Stimulated activated CD8-positive, alpha-beta memory T cell treated with anti-CD3 and anti-CD28 coated beads, Interleukin-2, amount 100 ng/mL, for 48 hours (primary cell): ENCODE results near the gene SCNN1A.

Experiments used
- DNase-seq, 2 donors: peaks; one replicate each; pipeline ENCODE4 v3.0.0-alpha.2; 2020; ENCODE audit warnings: low read depth in 2 of 2

The SCNN1A gene

GRCh38 chr12:6384499-6385436, 9.4 kb upstream of the SCNN1A start:
- no peak for DNase-seq

GRCh38 chr12:6383572-6384498, 8.5 kb upstream of the SCNN1A start, which contains the start of gene LTBR:
Gene LTBR, plus strand, starts transcription at chr12:6384162. Its CDS starts 197 bp downstream, at chr12:6384359.
- DNase-seq: no peak

GRCh38 chr12:6382982-6383381, 7.6 kb upstream of the SCNN1A start:
- no peak for DNase-seq

GRCh38 chr12:6382371-6382770, 7.0 kb upstream of the SCNN1A start:
- DNase-seq: no peak

DNA sequence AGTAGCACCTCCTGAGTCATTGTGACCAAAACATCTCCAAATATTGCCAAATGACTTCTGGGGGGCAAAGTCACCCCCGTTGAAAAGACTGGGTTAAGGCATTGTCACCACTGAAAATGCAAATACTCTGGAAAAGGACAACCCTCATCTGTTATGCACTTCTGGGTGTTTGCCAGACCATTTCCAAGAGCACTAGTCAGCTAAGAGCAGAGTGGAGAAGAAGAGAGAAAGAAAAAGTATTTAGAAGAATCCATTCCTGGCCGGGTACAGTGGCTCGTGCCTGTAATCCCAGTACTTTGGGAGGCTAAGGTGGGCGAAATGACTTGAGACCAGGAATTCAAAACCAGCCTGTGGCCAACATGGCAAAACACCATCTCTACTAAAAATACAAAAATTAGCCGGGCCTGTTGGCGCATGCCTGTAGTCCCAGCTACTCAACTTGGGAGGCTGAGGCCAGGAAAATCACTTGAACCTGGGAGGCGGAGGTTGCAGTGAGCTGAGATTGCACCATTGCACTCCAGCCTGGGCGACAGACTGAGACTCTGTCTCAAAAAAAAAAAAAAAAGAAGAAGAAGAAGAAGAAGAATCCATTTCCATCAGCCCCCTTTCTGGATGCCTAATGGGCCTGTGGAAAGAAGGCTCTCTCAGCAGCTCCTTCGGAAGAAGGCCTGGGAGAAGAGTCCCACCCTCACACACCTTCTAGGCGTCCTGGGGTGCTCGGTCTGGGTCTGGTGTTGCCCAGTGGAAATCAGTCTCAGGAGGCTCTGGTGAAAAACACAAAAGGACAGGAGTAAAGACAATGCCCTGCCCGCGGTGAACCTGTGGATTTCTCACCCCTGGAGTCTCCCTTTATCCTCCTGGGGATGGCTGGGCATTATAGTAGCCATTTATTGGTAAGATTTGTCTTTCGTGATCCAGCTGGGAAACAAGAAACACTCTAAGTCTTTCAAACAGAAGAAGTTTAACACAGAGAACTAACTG, 5.1 kb upstream of the SCNN1A start:
- DNase-seq: no peak

DNA sequence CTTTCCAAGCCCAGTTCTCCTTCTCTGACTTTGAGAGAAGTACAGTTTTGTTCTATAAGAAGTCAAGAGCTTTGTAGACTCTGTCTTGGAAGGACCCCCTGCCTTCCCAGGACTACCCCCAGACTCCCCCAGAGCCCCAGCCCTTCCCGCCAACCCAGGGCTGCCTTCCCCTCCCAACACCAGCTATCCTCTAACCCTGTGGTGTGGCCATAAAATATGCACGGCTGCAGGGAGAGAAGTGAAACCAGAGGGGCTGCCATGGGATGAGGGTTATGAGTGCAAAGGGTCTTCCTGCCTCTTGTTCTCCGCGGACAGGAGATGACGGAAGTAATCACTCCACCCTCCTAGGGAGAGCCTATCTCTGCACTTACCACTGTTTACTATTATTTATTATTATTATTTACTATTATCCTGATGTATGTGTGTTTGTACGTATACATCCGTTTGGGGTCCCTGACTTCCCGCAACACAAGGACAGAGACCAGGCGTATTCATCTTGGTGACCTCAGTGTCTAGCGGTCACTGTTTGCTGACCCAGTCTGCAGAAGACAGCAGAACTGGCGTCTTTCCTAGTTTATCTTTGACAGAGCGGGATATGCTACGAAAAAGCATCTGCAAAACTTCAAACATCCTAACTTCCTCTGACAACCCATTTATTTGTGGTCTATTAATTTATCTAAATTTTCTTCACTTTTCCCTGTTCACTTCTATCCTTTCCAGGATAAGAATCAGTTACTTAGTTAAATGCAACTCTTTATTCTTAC, 3.5 kb upstream of the SCNN1A start:
- no peak for DNase-seq

DNA sequence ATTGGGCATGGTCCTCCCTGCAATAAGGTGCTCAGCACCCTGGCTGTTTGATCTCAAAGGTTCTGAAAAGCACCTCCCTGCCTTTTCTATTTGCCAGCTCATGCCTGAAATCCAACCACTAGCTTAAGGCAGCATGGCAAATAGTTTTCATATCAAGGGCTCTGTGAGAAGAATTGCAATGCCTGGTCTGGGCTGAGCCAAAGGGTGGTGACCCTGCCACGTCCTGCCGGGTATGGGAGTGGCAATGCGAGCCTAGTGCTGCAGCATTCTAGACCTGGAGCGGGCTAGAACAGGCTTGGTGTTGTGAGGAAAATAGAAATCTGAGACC, 2.3 kb upstream of the SCNN1A start:
- DNase-seq: no peak

DNA sequence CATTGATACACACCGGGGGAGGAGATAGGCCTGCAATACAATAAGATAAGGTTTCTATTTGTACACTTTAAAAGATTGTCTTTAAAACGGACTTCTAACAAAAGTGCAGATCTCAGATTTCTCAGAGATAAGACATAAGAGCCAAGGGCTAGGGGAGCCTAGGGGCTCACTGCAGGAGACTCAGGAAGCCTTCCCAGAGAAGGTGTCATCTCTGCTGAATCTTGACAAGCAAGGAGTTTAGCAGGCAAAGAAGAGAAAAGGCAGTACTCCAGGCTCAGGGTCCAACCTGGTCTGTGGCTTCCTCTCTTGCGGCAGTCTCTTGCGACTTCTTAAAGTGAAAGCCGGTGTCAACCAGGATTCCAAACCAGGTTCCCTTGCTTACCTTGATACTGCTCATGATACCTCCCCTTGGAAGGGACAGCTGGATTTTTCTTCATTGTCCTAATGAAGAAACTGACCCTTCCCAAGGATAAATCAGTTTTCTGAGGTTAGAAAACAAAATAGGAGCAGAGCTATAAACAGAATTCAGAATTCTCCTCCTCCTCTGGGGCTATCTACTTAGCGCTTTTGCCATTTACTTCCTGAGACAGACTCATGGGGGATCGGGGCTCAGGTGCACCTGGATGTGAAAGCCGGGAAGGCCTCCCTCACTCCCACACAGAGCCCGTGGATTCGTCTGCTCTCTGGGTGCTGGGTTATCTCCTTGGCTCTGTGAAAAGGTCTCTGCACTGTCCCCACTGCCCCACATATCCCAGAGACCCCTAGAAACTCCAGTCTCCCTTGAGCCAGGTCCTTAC, 1.7 kb upstream of the SCNN1A start:
- no peak for DNase-seq

DNA sequence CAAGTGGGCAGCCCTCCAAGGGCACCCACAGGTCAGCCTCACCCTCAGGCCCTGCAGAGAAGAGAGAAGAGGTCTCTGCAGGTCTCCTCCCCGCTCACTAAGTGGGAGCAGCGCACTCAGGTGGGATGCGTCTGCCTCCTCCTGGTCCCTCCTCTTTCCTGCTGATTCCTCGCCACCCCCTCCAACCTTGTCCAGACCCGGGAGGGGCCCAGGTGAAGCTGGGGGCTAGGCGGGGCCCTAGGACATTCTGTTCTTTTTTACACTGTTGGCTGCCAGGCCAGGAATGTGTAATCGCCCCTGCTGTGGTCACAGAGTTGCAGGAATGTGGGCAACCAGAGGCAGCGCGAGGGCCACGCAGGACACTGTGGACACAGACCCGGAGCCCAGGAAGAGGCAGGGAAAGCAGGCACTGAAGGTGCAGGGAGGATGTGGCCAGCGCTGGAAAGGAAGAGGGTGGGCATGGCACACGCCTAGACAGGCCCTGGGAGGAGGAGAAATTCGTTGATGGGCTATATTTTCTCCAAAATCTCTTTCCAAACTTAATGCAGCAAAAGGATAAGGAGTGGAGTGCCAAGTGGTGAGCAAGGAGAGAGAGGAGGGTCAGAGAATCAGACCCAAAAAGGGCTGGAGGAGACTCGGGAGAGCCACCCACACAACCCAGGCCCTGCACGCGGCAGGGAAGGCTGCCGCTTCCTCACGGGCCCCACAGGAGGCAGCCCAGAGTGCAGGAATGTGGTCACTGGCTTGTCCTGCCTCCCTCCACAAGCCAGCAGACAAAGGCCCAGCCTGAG, 911 bp upstream of the SCNN1A start:
- no peak for DNase-seq

GRCh38 chr12:6374786-6375160, 590 bp downstream of the SCNN1A start:
- DNase-seq: no peak

GRCh38 chr12:6374028-6374785, 1.2 kb downstream of the SCNN1A start:
- no peak for DNase-seq

DNA sequence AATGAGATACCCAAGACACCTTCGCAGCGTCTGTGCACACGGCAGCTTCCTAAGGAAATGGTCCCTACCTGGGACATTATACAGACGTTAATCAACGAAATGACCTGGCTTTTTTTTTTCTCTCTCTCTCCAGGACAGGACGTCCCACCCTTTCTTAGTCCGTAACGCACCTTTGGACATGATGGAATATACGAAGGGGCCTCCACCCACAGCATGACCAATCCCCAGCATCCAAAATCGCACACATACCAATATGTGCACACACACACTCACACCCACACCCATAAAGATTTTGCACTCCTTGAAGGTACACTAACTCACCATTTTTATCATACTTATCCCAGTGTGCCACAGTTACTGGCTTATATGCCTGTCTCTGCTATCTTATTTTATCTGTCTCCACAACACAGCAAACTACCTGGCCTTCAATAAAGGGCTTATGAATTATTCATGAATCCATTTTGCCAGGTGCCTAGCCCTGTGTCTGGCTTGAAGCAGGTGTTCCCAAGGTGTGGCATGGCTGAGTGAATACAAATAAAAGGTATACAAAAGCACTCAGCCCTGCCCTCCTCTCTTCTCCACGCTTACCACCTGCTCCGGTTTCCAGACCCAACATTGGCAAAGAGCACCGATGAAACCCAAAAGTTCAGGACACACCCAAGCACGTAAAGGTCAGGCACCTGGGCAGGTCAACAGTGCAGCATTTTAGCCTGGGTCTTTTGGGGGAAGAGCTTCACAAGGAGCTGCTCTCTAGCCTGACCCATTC, 2.2 kb downstream of the SCNN1A start:
- no peak for DNase-seq

DNA sequence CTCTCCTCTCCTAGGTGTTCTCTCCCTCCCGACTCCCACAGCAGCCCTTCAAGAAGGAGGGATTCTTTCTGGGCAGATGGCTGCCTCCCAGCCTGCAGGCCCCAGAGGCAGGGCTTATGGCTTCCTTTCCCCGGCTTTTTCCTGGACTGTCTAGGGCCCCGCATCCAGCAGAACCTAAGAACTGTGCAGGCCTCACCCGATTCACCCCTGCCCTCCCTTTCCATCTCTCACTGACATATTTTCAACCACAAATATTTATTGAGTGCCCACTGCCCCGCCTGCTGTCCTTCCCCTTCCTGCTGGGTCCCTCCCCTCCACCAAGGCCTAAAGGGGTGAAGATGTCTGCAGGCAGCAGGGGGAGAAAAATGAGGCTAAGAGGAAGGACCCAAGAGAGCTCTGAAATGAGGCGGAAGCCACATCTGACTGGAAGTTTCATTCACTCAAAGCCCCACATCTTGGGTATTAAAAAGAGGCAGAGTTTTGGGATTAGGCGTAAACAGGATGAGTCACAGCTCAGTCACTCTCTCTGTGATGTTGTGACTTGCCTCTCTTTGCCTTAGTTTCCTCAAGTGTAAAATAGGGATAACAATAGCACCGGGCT, 2.9 kb downstream of the SCNN1A start:
- DNase-seq: no peak

DNA sequence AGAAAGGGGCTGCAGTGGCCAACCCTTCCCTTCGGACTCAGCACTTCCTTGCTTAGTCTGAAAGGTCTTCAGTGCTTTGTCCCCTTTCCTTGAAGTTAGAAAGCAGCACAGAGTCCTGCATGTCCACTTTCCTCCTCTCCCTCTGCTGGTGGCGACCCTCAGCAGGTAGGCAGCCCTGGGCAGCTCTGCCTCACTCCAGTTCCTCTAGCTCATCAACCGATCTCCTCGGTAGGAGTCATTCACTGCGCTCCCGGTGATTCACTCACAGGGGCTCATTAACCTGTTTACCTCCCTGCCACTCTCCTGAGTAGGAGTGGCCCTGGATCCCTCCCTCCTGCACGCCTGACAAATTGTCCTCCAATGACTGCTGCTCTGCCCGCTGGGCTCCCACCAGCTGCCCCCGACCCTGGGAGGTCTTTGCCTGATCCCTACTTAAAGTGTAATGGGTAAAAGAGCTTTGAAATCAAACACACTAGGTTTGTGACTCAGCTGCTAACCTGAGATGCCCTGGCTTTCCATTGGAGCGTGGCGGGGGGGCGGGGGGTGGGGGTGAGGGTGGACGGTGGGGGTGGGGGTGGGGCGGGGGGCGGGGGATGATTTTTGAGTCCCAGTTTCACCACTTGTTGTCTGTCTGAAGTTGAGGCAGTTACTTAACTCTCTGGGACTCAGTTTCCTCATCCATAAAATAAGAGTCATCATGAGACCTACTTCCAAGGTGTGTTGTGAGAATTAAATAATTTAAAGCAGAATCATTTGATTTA, 4.2 kb downstream of the SCNN1A start:
- DNase-seq: no peak

GRCh38 chr12:6370576-6370935, 4.8 kb downstream of the SCNN1A start:
- DNase-seq: no peak

DNA sequence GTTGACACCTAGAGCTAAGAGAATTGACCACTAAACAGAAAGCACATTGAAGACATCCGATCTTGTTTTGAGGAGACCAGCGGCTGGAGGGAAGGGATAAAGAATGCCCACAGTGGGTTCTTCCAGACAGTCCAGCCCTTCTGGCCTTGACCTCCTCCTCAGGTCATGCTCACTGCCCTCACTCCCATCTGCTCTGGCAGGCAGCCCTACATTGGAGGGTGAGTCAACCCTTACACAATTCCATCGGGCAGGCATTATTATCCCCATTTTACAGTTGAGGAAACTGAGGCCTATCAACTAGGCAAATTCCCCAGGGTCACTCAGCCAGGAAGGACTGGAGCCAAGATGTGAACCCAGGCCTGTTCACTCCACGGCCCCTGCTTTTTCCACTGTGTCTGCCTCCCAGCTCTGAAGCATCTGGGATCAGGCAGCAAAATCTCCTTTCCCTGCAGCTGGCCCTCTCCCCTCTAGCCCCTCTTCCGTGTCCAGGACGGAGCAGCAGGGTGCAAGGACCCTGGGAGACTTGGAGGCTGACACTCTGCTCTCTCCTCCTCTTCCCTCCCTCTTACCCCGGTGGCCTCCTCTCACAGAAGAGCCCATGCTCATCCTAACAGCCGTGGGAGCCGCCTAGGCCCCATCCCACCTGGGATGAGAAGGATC, 5.3 kb downstream of the SCNN1A start:
- no peak for DNase-seq
